OCI-M2 (cell line): ENCODE data around the gene CNTNAP2.

Experiments
- DNase-seq: peaks from one replicate; lab custom pipeline; 2025; ENCODE audit not compliant: unreplicated experiment; lab: John Stamatoyannopoulos, UW

CNTNAP2 gene

DNA sequence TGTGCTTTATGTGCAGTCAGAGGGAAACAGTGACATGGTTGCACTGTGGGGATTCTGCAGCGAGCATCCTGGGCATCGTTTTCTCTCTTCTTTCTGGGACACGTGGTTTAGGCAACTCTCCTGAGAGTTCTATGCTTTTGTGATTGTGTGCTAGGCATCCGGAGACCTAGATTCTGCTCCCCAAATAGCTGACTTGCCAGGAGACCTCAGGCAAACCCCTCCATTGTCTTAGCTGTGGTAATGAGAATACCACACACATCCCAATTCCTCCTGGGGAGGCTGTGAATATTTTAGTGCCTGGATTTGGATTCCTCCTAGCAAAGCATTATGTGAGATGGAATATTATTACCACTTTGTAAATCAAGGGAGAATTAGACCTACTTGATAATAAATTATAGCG is 1862.0 kb downstream of the CNTNAP2 start:
- DNase-seq, result no peak

DNA sequence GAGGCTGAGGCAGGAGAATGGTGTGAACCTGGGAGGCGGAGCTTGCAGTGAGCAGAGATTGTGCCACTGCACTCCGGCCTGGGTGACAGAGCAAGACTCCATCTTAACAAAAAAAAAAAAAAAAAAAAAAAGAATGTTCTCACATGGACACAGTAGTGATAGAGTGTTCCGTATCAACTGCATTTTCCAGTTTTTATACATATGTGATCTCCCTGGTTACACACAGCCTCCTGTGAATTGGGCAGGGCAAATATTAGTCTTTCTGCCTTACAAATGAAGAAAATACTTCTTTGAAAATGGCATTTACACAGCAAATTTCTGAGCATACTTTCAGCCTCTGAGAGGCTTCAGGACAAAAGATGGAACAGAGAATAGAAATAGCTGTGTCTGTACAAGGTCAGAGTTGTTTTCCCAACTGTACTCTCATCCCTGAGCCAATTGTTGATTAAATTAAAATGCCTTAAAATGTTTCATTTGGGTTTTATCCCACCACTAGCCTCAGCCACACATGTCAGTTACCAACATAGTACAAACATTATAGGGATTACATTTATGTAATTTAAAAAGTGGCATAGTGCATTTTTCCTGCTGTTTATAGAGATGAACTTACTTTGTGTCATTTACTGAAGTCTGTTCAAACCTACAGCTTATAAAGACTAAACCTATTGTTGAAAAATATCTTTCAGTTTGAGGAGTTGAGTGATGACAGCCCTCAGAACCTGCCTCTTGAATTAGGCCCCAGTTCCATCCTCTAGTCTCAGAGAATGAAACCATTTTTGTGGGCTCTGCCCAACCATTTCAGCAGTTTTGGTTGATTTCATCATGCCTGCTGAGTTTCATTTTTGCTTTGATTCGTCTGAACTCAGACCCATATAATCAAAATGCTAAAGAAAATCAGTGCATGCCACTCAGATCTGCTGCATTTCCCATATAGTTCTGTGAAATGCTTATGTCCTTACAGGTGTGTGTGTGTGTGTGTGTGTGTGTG is 1864.5 kb downstream of the CNTNAP2 start:
- DNase-seq, result no peak

DNA sequence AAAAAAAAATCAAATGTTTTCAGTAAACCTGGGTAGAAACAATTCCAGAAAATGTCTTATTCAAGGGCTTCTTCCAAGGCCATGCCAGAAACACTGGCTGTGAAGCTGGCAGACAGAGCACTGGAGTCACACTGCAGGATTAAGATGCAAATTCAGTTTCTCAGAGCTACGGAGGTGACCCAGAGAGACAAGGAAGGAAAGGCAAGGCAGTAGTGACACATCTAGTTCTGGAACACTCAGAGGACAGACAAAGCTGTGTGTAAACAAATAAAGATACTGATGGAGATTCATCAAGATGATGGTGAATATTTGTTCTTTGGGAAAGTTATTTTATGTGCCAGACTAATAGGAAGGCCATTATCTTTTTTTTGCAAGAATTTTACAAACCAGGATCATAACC is 1865.7 kb downstream of the CNTNAP2 start:
- no peak for DNase-seq

DNA sequence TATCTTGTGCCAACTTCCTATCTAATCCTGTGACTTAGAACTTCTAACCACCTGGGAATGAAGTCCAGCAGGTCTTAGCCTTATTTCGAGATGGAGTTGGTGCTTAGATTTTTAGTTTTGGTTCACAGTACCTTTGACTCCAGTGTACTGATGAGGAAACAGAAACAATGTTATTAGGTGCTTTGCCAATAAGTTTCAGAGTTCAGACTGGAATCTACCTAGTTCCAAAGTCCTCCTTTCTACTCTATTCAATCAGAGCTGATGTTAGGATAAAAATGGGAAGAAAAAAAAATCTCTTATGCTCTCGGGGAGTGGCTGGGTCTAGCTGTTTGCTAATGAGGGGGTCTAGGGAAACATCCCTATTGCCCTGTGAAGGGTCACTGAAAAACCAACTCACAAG is 1867.7 kb downstream of the CNTNAP2 start:
- no peak for DNase-seq

DNA sequence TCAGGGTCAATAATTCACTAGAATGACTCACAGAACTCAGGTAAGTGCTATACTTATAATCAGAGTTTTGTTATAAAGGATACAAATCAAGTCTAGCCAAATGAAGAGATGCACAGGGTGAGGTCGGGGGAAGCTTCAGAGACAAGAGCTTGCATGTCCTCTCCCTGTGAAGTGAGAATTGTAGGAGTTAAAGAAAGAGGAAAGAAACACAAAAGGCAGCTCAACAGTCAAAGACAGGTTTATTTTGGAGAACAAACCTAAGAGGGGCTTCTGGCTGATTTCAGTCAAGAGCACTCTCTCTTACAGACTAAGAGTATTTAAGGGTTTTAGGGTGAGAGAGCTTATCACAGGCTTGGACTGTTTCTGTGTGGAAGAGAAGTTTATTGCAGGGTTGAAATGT is 1873.5 kb downstream of the CNTNAP2 start:
- no peak for DNase-seq

DNA sequence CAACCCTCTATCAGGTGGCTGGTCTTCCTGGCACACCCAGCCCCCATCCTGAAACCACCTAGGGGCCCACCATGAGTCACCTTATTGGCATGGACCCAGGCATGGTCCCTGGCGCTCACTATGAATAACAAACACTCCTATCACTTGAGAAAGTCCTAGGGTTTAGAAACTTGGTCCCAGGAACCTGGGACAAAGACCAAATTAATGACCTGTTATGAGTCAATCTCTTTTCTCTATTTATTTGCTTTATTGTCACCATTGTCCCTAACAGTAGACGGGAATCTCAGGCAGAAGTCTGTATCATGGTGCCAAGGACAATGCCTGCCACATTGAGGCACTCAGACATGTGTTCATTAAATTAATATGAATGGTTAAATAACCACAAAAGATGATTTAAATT is 1874.3 kb downstream of the CNTNAP2 start:
- DNase-seq, result no peak

DNA sequence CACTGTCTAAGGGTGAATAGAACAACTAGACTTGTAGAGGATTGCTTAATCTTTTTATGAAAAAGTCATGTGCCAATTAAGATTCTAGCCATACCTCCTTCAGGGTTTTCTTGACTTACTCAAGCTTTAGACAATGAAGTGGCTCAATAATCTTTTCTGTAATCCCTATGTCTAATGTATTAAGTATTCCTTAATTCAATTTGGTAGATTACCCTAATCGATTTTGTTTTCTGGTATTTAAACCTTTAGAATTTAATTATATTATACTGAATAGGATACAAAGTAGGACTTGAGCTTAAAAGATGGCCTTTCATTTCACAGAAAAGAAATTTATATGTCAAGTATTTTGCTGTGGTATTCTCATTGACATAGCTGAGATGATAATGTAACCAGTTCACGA is 1876.1 kb downstream of the CNTNAP2 start:
- no peak for DNase-seq

DNA sequence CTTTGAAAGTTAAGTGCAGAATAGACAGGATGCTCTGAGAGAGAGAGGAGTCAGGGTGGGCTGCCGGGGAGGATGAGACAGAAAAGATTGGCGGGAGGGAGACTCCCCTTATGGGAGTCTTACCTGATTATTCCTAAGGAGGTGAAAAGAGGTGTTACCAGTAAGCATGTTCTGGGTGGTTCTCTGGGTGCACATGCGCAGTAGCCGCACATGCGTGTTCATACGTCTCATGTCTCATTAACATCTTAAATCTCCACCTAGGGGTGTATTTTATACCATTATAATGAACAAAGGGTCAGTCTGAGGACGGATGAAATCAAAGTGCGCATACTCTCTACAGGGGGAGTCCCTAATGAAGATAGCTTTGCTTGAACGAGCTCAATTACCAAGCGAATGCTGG is 1881.0 kb downstream of the CNTNAP2 start:
- DNase-seq, result no peak

DNA sequence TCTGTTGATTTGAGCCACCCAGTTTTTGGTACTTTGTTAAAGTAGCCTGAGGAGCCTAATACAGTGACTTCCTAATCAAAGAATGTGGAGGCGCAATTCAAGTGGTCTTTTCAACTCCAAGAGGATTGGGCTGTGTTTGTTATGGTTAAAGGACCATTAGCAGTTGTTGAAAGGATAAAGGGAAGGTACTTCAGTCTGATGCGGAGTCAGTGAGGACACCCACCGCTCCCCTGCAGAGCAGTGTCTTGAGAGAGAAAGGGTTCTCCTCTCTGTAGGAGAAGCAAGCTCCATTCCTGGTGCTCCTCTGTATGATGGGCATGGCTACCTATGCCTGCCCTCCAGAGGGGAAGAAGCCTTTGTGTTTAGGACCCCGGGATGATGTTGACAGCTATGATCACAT is 1883.4 kb downstream of the CNTNAP2 start:
- DNase-seq, result no peak

DNA sequence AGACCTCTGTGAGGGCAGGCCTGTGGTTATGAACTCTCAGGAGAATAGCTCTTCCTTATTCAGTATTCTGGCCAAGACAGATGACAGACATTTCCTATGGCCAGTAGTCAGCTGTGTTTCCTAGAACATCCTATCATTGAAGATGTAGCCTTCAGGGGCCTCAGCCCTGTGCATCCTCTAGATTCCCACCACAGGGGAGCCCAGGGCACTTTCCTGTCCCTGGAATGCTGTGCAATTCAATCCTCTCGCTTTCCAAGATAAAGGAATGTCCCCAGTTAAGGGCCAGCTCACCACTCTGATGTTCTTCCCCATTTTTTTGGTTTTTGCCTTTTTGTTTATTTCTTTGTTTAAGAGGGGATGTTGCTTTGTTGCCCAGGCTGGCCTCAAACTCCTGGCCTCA is 1895.2 kb downstream of the CNTNAP2 start:
- DNase-seq, result no peak

DNA sequence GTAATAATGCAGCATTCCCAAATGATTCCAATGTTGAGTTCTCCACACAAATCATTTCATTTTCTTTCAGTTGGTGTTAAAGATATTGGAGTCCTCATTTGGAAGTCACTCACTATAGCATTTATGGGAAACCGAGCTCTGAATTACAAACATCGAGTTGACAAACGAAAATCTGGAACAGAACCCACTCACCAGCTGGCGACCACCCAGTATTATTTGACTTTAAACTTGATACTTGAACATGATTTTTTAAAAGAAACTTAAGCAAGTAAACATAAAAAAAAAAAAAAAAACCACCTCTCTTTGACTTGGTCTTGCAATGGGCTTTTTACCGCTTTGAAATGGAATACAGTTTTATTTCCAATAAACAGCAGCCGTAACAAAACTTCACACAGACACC is 1897.4 kb downstream of the CNTNAP2 start:
- DNase-seq, result no peak

DNA sequence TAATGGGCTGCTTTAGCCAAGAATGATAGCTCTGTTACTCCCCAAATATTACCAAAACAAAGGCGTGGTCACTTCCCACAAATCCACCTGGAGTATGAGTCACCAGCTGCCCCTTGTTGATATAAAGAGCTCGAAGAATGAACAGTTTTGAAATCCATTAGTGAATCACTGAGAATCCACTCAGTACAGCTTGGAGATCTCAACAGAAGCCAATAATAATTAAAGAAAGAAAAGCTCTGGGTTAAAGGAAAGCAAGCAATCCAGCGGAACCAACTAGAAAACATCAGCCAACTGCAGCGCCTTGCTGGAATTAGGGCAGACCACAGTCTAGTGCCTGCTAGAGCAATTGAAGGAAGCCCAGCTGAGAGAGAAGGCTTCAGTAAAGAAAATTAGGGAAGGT is 1897.9 kb downstream of the CNTNAP2 start:
- DNase-seq, result no peak

DNA sequence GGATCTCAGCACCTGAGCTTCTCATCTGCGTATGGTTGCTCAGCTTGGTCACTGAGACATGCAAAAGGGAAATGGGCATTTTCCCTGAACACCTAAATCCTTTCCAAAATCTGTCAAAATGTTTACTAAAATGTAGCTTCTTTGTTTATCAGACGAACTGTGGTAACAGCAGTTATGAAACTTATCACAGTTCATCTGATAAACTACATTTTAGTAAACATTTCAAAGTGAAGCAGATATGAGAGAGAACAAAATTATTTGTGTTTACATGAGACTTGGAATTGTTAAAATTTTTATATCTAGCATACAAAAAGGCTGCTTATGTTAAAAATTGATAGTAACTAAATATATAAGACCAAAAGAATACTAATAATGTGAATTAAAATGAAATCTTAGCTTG is 1900.5 kb downstream of the CNTNAP2 start:
- DNase-seq, result no peak

DNA sequence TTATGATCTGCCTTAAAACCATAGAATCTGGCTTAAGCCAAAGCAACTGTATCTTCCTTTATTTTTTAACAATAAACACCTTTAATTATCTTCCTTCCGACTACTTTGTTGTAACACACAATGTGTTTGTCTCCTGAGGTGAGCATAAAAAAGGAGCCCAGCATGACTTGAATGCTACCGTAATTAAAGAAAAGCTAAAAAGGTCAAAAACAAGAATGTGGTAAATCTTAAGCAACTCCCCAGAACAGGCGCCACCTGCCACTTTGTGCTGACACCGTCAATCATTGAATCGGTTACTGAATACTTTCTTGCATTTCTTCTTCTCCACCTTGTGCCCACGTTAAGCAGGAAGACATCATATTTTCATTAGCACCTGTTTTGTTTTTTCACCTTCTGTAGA is 1904.1 kb downstream of the CNTNAP2 start:
- no peak for DNase-seq

DNA sequence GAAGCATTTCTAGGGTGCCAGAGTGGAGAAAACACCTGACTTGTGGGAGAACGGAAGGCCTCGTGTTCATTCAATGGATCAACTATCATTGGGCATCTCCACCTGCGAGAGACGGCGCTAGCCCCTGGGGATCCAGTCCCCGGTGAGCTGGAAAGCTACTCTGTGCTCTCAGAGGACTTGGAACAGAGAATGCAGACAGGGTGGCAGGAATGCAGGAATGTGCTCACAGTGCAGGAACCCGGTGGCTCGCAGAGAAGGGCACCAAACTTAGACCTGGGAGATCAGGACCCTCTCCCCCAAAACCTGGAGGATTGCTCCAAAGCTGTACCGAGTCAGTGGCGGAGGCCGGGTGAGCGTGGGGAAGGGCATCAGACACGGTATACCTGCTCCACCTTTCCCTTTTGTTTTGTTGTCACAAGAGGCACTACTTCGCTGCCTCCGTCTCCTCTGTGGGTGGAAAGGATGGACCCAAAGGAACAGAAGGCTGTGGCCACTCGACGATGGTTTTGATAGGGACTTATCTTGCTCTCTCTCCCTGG is 1905.0 kb downstream of the CNTNAP2 start:
- DNase-seq, result no peak

DNA sequence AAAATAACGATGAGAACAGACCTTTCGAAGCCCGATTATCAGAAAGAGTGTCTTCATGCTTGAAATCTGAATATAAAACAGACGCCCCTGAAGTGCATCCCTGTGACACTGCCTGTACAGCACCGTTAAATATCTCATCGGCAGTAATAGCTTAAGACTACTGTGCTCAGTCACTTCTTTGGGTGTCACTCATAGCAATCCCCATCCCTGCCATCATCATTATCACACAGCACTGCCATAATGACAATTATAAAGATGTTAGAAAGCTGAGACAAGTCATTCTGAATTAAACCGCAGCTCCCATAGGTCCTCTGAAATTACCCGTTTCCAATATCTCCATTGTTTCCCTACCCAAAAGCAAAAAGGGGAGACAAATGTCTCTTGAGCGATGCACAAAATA is 1906.2 kb downstream of the CNTNAP2 start:
- DNase-seq, result no peak

DNA sequence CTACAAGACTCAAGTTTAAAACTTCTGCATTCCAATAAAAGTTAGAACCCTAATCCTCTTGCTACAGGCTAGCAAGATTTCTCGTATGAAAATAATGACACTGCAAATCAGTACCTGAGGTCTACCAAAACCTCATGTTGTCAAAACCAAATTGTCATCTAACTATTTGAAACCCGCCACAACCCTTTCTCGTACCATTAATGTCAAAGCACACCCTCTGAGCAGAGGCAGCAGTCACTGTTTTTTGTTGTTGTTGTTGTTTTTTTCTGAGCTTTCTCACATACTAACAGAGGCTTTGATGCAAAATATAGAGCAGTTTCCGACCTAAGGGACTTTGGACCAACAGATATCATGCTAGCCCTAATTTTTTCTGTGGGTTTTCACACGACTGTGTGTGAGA is 1910.1 kb downstream of the CNTNAP2 start:
- no peak for DNase-seq

DNA sequence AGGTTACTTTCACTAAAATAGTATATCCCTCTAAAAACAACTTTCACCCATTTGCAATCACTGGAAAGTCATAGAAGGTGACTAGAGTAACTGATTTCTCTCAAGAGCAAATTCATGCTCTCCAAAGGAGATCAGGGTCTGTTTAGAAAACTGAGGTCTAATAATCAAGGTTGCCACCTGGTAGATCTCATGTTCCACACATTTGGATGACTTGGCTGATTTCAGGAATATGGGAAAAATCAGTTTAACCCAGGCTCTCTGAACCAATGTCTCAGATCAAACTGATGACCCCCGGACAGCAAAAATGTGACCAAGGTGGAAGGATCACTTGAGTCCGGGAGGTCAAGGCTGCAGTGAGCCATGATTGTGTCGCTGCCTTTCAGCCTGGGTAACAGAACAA is 1911.6 kb downstream of the CNTNAP2 start:
- no peak for DNase-seq

DNA sequence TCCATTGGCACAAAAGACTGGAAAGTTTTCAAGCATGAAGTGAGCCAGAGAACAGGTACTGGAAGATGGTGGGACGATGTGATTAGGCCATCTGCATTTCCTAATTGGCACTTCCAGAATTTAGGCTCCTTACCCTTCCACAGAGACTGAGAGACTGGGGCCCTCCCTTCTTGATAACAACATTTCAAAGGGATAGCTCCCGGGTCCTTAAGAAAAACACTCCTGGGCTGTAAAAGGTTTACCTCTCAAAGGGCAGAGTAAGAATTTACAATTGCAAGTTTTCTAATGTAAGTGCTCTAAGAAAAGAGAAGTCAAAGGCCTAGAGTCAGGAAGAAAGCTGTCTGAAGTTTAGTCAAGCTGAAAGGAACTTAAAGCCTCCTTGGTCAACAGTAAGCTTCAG is 1914.4 kb downstream of the CNTNAP2 start:
- no peak for DNase-seq

DNA sequence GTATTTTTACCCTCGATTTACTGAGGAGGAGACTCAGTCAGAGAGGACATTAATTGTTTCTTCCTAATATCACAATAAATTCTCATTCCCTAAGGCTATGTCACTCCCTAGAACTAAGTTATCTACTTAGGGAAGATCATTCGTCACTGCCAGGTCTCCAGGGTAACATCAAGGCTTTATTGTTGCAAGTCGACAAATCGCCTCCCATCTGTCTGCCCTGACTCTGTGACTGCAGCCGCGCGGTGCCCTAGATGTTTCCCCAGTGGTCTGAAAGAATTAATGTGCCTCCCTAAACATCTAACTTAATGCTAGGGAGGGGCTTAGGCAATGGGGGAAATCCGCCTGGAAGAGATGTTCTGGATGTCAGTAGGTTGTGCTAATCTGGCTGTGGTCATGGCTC is 1915.2 kb downstream of the CNTNAP2 start:
- no peak for DNase-seq

DNA sequence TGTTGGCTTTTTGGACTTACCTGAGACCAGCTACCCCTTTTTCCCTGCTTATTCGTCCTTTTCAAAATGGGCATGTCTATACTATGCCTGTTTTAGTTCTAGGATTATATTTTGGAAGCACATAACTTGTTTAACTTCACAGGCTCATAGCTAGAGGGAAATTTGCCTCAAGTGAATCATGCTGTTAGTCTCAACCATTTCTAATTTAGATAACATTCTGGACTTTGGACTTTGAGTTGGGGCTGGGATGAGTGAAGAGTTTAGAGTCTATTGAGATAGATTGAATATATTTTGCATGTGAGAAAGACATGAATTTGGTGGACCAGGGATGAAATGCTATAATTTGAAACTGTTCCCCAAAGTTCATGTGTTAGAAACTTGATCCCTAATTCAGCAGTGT is 1919.3 kb downstream of the CNTNAP2 start:
- DNase-seq, result no peak

DNA sequence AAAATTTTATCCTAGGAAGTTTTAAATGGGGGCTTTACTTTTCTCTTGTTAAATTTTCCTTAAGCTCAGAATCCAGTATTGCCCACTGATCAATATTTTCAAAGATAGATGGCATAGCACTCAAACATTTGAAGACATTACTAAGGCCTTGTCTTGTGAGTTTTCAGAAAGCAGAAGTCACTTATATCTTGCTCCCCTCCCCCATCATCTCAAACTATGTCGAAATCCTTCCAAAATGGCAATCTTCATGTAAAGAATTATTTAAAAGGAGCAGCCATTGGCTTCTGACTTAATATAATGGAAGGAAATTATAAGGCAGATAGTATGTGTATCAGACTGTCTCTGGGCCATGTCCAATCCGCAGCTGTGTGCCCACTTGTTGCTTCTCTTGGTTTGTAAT is 1920.4 kb downstream of the CNTNAP2 start:
- DNase-seq, result no peak

DNA sequence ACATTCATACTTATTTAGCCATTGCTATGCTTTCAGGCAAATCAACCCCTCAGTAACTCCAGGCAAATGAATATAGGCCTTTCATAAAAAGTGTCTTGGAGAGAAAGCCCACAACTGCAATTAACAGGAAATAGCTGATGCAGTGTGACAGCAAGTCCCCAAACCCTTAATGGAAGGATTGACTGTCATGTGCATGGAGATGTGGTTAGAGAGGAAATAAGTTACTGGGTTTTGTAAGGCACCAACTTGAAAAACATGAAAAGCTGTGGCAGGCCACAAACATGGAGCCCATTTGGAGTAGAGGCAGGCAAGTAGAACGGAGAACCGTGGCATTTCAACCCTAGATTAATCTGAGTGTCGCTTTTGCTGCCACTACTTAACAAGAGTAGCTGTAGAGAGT is 1924.6 kb downstream of the CNTNAP2 start:
- no peak for DNase-seq
